Spleen (tissue), 11 donors: ENCODE results near the gene DPYSL4. TPM values are rescaled to one million over a fixed set of nuclear protein-coding genes. Genes with fewer than 3 reads are reported as not detected.

ENCODE experiments used
- DNase-seq: peaks from one replicate; pipeline ENCODE4 v3.0.0-alpha.2; 2020
- H3K27ac ChIP-seq, 8 donors: fragments of 200-600 bp; sonication (generic) in 7 of 8; 1 replicate in 4 of 8; 2 replicates in 4 of 8; pipeline versions ENCODE4 v1.5.0 to v1.8.0; 2016 to 2021; ENCODE audit warnings: inconsistent platforms in 4 of 8, mild to moderate bottlenecking in 4 of 8, moderate library complexity in 1 of 8
- H3K27me3 ChIP-seq, 7 donors: fragments of 200-600 bp; sonication (generic) in 6 of 7; replicated peaks in 1 of 7; 1 replicate in 4 of 7; 2 replicates in 3 of 7; pipeline versions ENCODE4 v1.5.0 to v1.8.0; 2016 to 2021; ENCODE audit warnings: inconsistent platforms in 3 of 7, mild to moderate bottlenecking in 1 of 7
- H3K36me3 ChIP-seq, 6 donors: fragments of 200-600 bp; sonication (generic) in 5 of 6; 1 replicate in 4 of 6; 2 replicates in 2 of 6; pipeline versions ENCODE4 v1.5.0 to v1.8.0; 2016 to 2021; ENCODE audit warnings: inconsistent platforms in 2 of 6
- H3K4me1 ChIP-seq, 6 donors: fragments of 200-600 bp; sonication (generic) in 5 of 6; 1 replicate in 3 of 6; 2 replicates in 3 of 6; pipeline versions ENCODE4 v1.5.0 to v1.8.0; 2016 to 2021; ENCODE audit warnings: inconsistent platforms in 3 of 6
- H3K4me3 ChIP-seq, 8 donors: fragments of 200-600 bp; sonication (generic) in 7 of 8; 1 replicate in 4 of 8; 2 replicates in 4 of 8; pipeline versions ENCODE4 v1.5.0 to v1.8.0; 2016 to 2021; ENCODE audit warnings: inconsistent platforms in 4 of 8, mild to moderate bottlenecking in 4 of 8, moderate library complexity in 2 of 8
- H3K9me3 ChIP-seq, 8 donors: fragments of 200-600 bp; sonication (generic) in 7 of 8; 1 replicate in 4 of 8; 2 replicates in 4 of 8; pipeline versions ENCODE4 v1.5.0 to v1.8.0; 2016 to 2021; ENCODE audit warnings: inconsistent platforms in 4 of 8
- CTCF ChIP-seq, 11 experiments: fragments of 200-600 bp in 7 of 11; fragments of 450-650 bp in 4 of 11; sonication (generic) in 4 of 11; IDR thresholded peaks in 8 of 11; conservative IDR thresholded peaks in 3 of 11; 1 replicate in 7 of 11; 2 replicates in 4 of 11; pipeline versions ENCODE4 v1.4.0 to v1.8.0; 2016 to 2021; ENCODE audit warnings: antibody characterized with exemption in 11 of 11, inconsistent platforms in 4 of 11, mild to moderate bottlenecking in 1 of 11
- POLR2A ChIP-seq, 3 donors: fragments of 450-650 bp; IDR thresholded peaks; one replicate each; pipeline ENCODE4 v1.5.1; 2017; ENCODE audit warnings: antibody characterized with exemption in 3 of 3, mild to moderate bottlenecking in 1 of 3
- POLR2AphosphoS5 ChIP-seq, 3 donors: sonication (generic); formaldehyde crosslinking; IDR thresholded peaks; one replicate each; pipeline ENCODE4 v1.5.1; 2017; ENCODE audit warnings: antibody characterized with exemption in 3 of 3
- WGBS, 5 donors: extraction: QIAGEN DNeasy Blood & Tissue Kit in 3 of 5; methylation state at CpG; one replicate each; pipeline versions ENCODE4 v1.1.5 to v1.1.7; 2013 to 2018; 5-methylcytosine and 5-hydroxymethylcytosine counted together
- intact Hi-C: fragments of 100-400 bp; cut with DNase I; formaldehyde crosslinking; loops from one replicate; pipeline ENCODE4 v1.15.0; 2023; ENCODE audit warnings: low total_unique reads
- polyA plus RNA-seq, 3 donors: library from polyadenylated mRNA; stranded (reverse); fragments of 200-250 nt; gene quantifications; one replicate each; pipeline ENCODE4 v1.2.1, GENCODE V29; 2013
- total RNA-seq, 7 donors: library from RNA; depleted of rRNA in 3 of 7; stranded (reverse); fragments of >200 nt in 3 of 7; fragmentation: NEBNext Ultra II Directional in 4 of 7; extraction: Animal tissue kit (Norgen Biotek cat#: 25700) in 4 of 7; gene quantifications; one replicate each; pipeline versions ENCODE4 v1.1.0 to v1.2.1, GENCODE V29; 2016 to 2021
- donor health status: healthy with polysubstance abuse.
- donor health status: DM: no; HTN: no; CAD: no; lungs with moderate emphysema.
- donor health status: DM: no; HTN: no; CAD: no.
- donor health status: Bipolar disorder and iron deficiency.
- donor health status: healthy.
- donor health status: DM: no; HTN: no; CAD: no.
- donor health status: DM: yes; HTN: yes; CAD: no.

DPYSL4 gene
- total and polyA plus RNA-seq, 10 donors: 0.55 to 6.0 (median 1.0) TPM; not detected in 1

GRCh38 chr10:132183046-132183445 lies 3.7 kb upstream of the DPYSL4 start:
- intact Hi-C loops: no loop called here
- TF ChIP-seq POLR2AphosphoS5 (IDR thresholded peaks at IDR 0.05): no peak
- TF ChIP-seq POLR2A (IDR thresholded peaks at IDR 0.05): no peak
- no peak for TF ChIP-seq CTCF (IDR thresholded peaks at IDR 0.05 in 8 of 11, conservative IDR thresholded peaks at IDR 0.05 in 3 of 11)
- peaks cover 12 to 77% (median 47%) of the 10 kb centered on the region in 7 donors for H3K27me3 ChIP-seq
- no peaks in the 10 kb centered on the region for H3K36me3 ChIP-seq
- no peak overlapping the region for H3K4me3 ChIP-seq
- DNase-seq: peak; percentile 22
- H3K9me3 ChIP-seq: no peaks in the 10 kb centered on the region
- H3K27ac ChIP-seq: no peak overlapping the region
- peaks cover 9 to 28% (median 25%) of the 10 kb centered on the region in 6 donors for H3K4me1 ChIP-seq
- WGBS, 5 donors: 72 to 85% (median 82%) methylated on average over 8 of the region's 8 CpGs

GRCh38 chr10:132184816-132185593 lies 1.7 kb upstream of the DPYSL4 start:
- Histone ChIP-seq H3K36me3 (no peaks in the 10 kb centered on the region), H3K27ac (no peak overlapping the region), H3K4me1 (peaks cover 9 to 31% (median 27%) of the 10 kb centered on the region in 6 donors), H3K27me3 (peaks cover 15 to 77% (median 53%) of the 10 kb centered on the region in 7 donors), H3K9me3 (no peaks in the 10 kb centered on the region), H3K4me3 (peak overlapping the region in 2 of 8 donors; percentile 44 to 69)
- WGBS, 5 donors: 43 to 55% (median 50%) methylated on average over 21 to 35 of the region's 35 CpGs
- DNase-seq: peak; percentile 63
- intact Hi-C loops: no loop called here
- TF ChIP-seq POLR2A (IDR thresholded peaks at IDR 0.05) (no peak), POLR2AphosphoS5 (IDR thresholded peaks at IDR 0.05) (no peak)

GRCh38 chr10:132185601-132186487 lies 904 bp upstream of the DPYSL4 start:
- WGBS, 5 donors: 4 to 12% (median 7%) methylated on average over 25 to 99 of the region's 99 CpGs
- Histone ChIP-seq H3K27me3 (peaks cover 15 to 82% (median 55%) of the 10 kb centered on the region in 7 donors), H3K4me3 (peak overlapping the region in 7 of 8 donors; percentile 29 to 69 (median 43))

More at GRCh38 chr10:132185601-132186487, 904 bp upstream of the DPYSL4 start:
- no peaks in the 10 kb centered on the region for H3K9me3 ChIP-seq
- no peak for DNase-seq
- H3K27ac ChIP-seq: no peak overlapping the region
- intact Hi-C loops: no loop called here
- H3K36me3 ChIP-seq: no peaks in the 10 kb centered on the region
- TF ChIP-seq CTCF (IDR thresholded peaks at IDR 0.05 in 8 of 11, conservative IDR thresholded peaks at IDR 0.05 in 3 of 11) (no peak), POLR2A (IDR thresholded peaks at IDR 0.05) (no peak), POLR2AphosphoS5 (IDR thresholded peaks at IDR 0.05) (peak in 1 of 3 donors; percentile 35)
- H3K4me1 ChIP-seq: peaks cover 9 to 31% (median 27%) of the 10 kb centered on the region in 6 donors
